ENCODE measurements around the gene SH3TC2.

SH3TC2 gene

GRCh38 chr5:148974642-148975327 is 88.1 kb downstream of the SH3TC2 start:
- no peak overlapping the region for H3K27ac ChIP-seq
- TF ChIP-seq ZFX (IDR thresholded peaks at IDR 0.05) = no peak
- TF ChIP-seq, protein P1, sequence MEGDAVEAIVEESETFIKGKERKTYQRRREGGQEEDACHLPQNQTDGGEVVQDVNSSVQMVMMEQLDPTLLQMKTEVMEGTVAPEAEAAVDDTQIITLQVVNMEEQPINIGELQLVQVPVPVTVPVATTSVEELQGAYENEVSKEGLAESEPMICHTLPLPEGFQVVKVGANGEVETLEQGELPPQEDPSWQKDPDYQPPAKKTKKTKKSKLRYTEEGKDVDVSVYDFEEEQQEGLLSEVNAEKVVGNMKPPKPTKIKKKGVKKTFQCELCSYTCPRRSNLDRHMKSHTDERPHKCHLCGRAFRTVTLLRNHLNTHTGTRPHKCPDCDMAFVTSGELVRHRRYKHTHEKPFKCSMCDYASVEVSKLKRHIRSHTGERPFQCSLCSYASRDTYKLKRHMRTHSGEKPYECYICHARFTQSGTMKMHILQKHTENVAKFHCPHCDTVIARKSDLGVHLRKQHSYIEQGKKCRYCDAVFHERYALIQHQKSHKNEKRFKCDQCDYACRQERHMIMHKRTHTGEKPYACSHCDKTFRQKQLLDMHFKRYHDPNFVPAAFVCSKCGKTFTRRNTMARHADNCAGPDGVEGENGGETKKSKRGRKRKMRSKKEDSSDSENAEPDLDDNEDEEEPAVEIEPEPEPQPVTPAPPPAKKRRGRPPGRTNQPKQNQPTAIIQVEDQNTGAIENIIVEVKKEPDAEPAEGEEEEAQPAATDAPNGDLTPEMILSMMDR (conservative IDR thresholded peaks at IDR 0.05) = no peak

DNA sequence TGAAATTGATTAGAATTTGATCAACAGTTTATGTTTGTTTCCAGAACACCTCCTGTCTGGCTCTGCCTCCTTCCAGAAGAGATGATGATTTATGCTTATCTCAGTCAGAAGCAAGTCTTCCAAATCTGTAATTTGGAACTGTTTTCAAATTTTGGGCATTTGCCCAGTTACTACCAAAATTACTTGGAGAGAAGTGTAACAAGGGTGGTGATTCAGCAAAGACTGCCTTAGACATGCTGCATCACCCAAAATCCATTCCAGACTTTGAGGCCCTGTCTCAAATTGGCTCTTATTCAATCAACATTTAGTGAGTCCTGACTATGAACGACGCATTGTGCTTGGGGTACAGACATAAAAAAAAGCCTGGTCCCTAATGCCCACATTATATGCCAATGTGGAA is 89.4 kb downstream of the SH3TC2 start:
- TF ChIP-seq, protein P1 (conservative IDR thresholded peaks at IDR 0.05) = no peak
- no peak for TF ChIP-seq ZFX (IDR thresholded peaks at IDR 0.05)
- H3K27ac ChIP-seq = no peak overlapping the region; the same call in 1 of the 2 replicates

- H3K27ac ChIP-seq = peak overlapping the region; percentile 49; the same call in 1 of the 2 replicates
- TF ChIP-seq, protein P1 (conservative IDR thresholded peaks at IDR 0.05) = no peak
- no peak for TF ChIP-seq ZFX (IDR thresholded peaks at IDR 0.05)
Measured at GRCh38 chr5:148972974-148973374, 89.9 kb downstream of the SH3TC2 start.

DNA sequence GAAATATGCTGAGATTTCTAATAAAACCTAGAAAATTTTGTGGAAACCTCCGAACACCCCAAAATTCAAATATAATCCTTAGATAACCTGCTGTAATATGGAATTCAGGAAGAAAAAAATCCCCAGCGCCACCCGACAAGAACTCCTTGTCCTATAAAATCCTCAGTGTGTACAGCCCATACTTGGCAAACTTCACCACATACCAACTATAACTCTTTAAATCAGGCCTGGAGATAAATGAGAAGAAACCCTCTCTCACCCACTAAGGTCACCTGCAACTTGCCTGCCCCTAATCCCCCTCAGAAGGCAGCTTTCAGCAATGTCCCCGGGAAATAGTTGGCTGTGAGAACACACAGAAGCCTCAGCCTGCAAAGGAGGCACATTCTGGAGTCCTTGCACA is 90.5 kb downstream of the SH3TC2 start:
- H3K27ac ChIP-seq = peak overlapping the region; percentile 49; the same call in 1 of the 2 replicates
- TF ChIP-seq, protein P1 (conservative IDR thresholded peaks at IDR 0.05) = no peak
- no peak for TF ChIP-seq ZFX (IDR thresholded peaks at IDR 0.05)

DNA sequence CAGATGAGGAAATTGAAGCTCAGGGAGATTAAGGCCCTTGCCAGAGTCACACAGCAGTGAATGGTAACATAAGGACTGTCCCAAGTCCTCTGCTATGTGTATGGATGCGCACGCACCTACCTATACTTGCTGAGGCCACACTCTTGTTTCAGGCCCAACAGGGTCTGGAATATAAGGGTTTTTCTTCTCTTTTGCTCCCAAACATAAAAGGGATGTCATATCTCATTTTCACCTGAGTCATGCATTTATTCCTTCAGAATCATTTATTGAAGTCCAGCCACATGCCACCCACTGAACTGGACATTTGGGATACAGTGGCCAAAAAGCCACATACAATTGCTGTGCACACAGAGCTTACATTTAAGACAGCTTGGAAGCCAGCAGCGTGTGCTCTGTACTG is 92.0 kb downstream of the SH3TC2 start:
- peak overlapping the region; percentile 72; the same call in 1 of the 2 replicates for H3K27ac ChIP-seq
- TF ChIP-seq, protein P1 (conservative IDR thresholded peaks at IDR 0.05) = no peak
- no peak for TF ChIP-seq ZFX (IDR thresholded peaks at IDR 0.05)

DNA sequence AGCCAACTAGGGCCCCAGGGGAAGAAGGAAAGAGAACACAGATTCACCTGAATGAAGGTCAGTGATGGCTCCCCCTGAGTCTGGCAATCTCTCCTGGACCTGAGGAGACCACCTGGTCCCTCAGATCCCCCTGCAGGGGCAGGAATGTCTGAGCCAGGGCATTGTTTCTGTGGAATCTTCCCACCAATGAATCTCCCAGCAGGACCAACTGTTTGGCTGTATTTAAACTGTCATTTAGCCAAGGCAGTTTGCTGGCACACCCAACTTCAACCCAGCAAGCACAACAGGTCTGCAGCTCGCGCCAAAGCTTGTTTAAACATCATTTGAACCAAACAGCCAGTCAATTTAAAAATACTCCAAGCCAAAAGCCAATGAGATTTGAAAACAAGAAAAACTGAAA is 92.6 kb downstream of the SH3TC2 start:
- peak overlapping the region; percentile 72 for H3K27ac ChIP-seq
- TF ChIP-seq ZFX (IDR thresholded peaks at IDR 0.05) = no peak

DNA sequence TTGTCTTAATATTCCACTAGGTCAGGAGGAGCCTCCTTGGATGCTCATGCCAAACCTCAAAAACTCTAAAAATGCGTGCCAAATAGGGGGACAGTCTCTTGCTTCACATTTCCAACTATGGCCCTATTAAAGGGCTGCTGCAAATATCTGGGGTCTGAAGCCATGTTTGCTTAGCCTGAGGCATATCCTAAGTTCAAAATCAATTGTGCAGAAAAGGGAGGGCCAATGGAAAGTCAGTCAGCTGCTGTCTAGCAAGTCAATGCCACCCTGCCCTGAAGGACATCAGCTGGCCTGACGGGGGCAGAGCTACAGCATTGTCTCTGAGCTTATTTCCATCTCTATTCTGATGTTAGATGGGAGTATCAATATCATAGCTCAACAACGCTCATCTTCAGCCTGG is 93.6 kb downstream of the SH3TC2 start:
- H3K27ac ChIP-seq = peak overlapping the region; percentile 72; the same call in 1 of the 2 replicates
- TF ChIP-seq, protein P1 (conservative IDR thresholded peaks at IDR 0.05) = no peak
- no peak for TF ChIP-seq ZFX (IDR thresholded peaks at IDR 0.05)

- H3K27ac ChIP-seq = no peak overlapping the region
- TF ChIP-seq, protein P1 (conservative IDR thresholded peaks at IDR 0.05) = no peak
- no peak for TF ChIP-seq ZFX (IDR thresholded peaks at IDR 0.05)
Measured at GRCh38 chr5:148968311-148968710, 94.6 kb downstream of the SH3TC2 start.

Measured in C4-2B (cell line).